C4-2B (cell line): ENCODE results near the gene SMIM22.

Experiments used
- H3K27ac ChIP-seq: fragments of 450-650 bp; 2 replicates; pipeline ENCODE4 v1.5.1; 2017
- CTCF ChIP-seq: fragments of 450-650 bp; conservative IDR thresholded peaks from 2 replicates; pipeline ENCODE4 v1.5.1; 2017; ENCODE audit warnings: mild to moderate bottlenecking
- ZFX ChIP-seq: fragments of 450-650 bp; IDR thresholded peaks from 2 replicates; pipeline ENCODE4 v1.6.1; 2017

Gene SMIM22

GRCh38 chr16:4765511-4766474 is 29.4 kb upstream of the SMIM22 start:
- TF ChIP-seq CTCF, result no peak

GRCh38 chr16:4766875-4767628 is 28.1 kb upstream of the SMIM22 start, which contains the start of gene ZNF500:
TSS of gene ZNF500 (minus strand) at chr16:4767162. CDS start at chr16:4765978, 1,184 bp downstream.
- no peak for TF ChIP-seq CTCF
- TF ChIP-seq ZFX, result peak; percentile 92; the same call in 1 of the 2 replicates
- peak within 1 kb of the TSS; percentile 91 for H3K27ac ChIP-seq

More at GRCh38 chr16:4765511-4766474, 29.4 kb upstream of the SMIM22 start:
- H3K27ac ChIP-seq, result peak overlapping the region; percentile 91

- peak overlapping the region; percentile 74 for H3K27ac ChIP-seq
- TF ChIP-seq ZFX (no peak), CTCF (no peak)
Observed at GRCh38 chr16:4767872-4768548, 27.2 kb upstream of the SMIM22 start.

- H3K27ac ChIP-seq, result peak overlapping the region; percentile 74
Observed at GRCh38 chr16:4768549-4769305, 26.4 kb upstream of the SMIM22 start.

GRCh38 chr16:4769306-4769638 is 25.9 kb upstream of the SMIM22 start:
- H3K27ac ChIP-seq, result peak overlapping the region; percentile 74
- TF ChIP-seq ZFX, result no peak
- no peak for TF ChIP-seq CTCF

More at GRCh38 chr16:4768549-4769305, 26.4 kb upstream of the SMIM22 start:
- TF ChIP-seq CTCF (no peak), ZFX (no peak)

GRCh38 chr16:4771646-4772045 is 23.5 kb upstream of the SMIM22 start:
- no peak for TF ChIP-seq CTCF
- no peak for TF ChIP-seq ZFX
- no peak overlapping the region for H3K27ac ChIP-seq
